Uterus (tissue), 2 donors: ENCODE measurements around the gene PANX2.

Source experiments
- POLR2A ChIP-seq, 2 donors: fragments of 450-650 bp; IDR thresholded peaks; one replicate each; pipeline ENCODE4 v1.6.1; 2016; ENCODE audit warnings: antibody characterized with exemption in 2 of 2, mild to moderate bottlenecking in 1 of 2, moderate library complexity in 1 of 2
- TF ChIP-seq, protein P1 (sequence below), 4 experiments: fragments of 200-600 bp in 2 of 4; fragments of 450-650 bp in 2 of 4; sonication (generic) in 2 of 4; IDR thresholded peaks; one replicate each; pipeline ENCODE4 v1.5.1; 2016 to 2019; ENCODE audit warnings: antibody characterized with exemption in 4 of 4, mild to moderate bottlenecking in 2 of 4, moderate library complexity in 1 of 4

DNA sequence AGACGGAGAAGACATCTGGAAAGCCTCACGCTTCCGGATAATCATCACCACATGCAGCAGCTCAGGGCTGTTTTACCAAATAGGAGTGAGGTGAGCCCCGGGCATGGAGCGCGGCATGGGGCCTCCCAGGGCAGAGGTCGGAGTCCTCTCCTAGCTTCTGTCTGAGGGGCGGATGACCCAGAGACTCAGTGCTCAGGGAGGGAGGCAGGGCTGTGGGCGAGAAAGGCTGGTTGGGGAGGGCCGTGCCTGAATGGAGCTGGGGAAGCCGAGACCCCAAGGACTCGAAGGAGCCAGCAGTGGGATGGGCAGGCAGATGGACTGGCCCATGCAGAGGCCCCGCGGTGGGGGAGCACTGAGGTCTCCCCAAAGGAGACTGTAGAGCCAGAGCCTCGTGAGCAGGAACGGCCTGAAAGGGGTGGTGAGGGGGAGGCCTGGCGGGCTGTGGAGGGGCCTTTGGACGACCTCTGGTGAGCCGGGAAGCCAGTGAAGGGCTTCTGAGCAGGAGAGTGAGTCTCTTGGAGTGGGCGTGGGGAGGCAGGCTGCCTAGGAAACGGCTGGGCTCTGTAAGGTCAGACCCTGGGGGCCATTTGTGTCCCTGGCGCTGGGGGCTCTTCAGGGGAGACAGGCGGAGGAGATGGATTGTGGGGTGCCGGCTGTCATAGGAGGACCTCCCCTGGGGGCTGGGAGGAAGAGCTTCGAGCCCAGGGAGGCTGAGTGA lies 24.7 kb upstream of the PANX2 start:
- TF ChIP-seq, protein P1, sequence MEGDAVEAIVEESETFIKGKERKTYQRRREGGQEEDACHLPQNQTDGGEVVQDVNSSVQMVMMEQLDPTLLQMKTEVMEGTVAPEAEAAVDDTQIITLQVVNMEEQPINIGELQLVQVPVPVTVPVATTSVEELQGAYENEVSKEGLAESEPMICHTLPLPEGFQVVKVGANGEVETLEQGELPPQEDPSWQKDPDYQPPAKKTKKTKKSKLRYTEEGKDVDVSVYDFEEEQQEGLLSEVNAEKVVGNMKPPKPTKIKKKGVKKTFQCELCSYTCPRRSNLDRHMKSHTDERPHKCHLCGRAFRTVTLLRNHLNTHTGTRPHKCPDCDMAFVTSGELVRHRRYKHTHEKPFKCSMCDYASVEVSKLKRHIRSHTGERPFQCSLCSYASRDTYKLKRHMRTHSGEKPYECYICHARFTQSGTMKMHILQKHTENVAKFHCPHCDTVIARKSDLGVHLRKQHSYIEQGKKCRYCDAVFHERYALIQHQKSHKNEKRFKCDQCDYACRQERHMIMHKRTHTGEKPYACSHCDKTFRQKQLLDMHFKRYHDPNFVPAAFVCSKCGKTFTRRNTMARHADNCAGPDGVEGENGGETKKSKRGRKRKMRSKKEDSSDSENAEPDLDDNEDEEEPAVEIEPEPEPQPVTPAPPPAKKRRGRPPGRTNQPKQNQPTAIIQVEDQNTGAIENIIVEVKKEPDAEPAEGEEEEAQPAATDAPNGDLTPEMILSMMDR (IDR thresholded peaks at IDR 0.05): no peak
- TF ChIP-seq POLR2A (IDR thresholded peaks at IDR 0.05): no peak
